Testis (tissue), 3 donors: Measurements from ENCODE around the gene PITRM1. TPM values are rescaled to one million over a fixed set of nuclear protein-coding genes. Genes with fewer than 3 reads are reported as not detected.

Experiments used
- DNase-seq: peaks from one replicate; pipeline ENCODE4 v3.0.0-alpha.2; 2019
- H3K27ac ChIP-seq, 2 donors: fragments of 200-600 bp; sonication (generic); one replicate each; pipeline ENCODE4 v1.5.1; 2019
- H3K27me3 ChIP-seq: fragments of 200-600 bp; sonication (generic); one replicate; pipeline ENCODE4 v1.5.1; 2019
- H3K36me3 ChIP-seq: fragments of 200-600 bp; sonication (generic); one replicate; pipeline ENCODE4 v1.5.1; 2017; ENCODE audit warnings: low read depth; ENCODE audit errors: missing control alignments
- H3K4me1 ChIP-seq: fragments of 200-600 bp; sonication (generic); one replicate; pipeline ENCODE4 v1.5.1; 2019
- H3K4me3 ChIP-seq, 2 donors: fragments of 200-600 bp; sonication (generic); one replicate each; pipeline ENCODE4 v1.5.1; 2017 to 2019
- H3K9me3 ChIP-seq: fragments of 200-600 bp; sonication (generic); one replicate; pipeline ENCODE4 v1.5.1; 2017
- POLR2A ChIP-seq: fragments of 450-650 bp; IDR thresholded peaks from one replicate; pipeline ENCODE4 v1.6.1; 2017; ENCODE audit warnings: antibody characterized with exemption, mild to moderate bottlenecking, moderate library complexity
- WGBS, 2 donors: methylation state at CpG; one replicate each; pipeline ENCODE4 v1.1.5; 2018; 5-methylcytosine and 5-hydroxymethylcytosine counted together
- intact Hi-C: fragments of 100-400 bp; cut with DNase I; formaldehyde crosslinking; loops from one replicate; pipeline ENCODE4 v1.15.1; 2023; ENCODE audit warnings: low total_unique reads
- polyA plus RNA-seq: library from polyadenylated mRNA; stranded (reverse); fragments of 350-450 nt; fragmentation: Illumina TruSeq; extraction: RNeasy Lipid Tissue Mini Kit (QIAGEN cat#74804); gene quantifications from one replicate; pipeline ENCODE4 v1.2.3, GENCODE V29; 2014; ENCODE audit warnings: low read depth, low replicate concordance; ENCODE audit not compliant: insufficient read depth
- total RNA-seq, 2 donors: library from RNA; depleted of rRNA; stranded (reverse); fragments of >200 nt; gene quantifications; one replicate each; pipeline ENCODE4 v1.2.3, GENCODE V29; 2016
- TF ChIP-seq, protein P1 (sequence below), 3 experiments: fragments of 450-650 bp in 2 of 3; fragments of 200-600 bp in 1 of 3; sonication (generic) in 1 of 3; IDR thresholded peaks; one replicate each; pipeline ENCODE4 v1.5.1; 2016 to 2019; ENCODE audit warnings: antibody characterized with exemption in 3 of 3, mild to moderate bottlenecking in 2 of 3, moderate library complexity in 1 of 3

PITRM1 gene
- total and polyA plus RNA-seq, 3 donors from 2014 or later: 109 to 162 (median 125) TPM

GRCh38 chr10:3129581-3130340 is 42.8 kb downstream of the PITRM1 start:
- Histone ChIP-seq H3K27ac (no peak overlapping the region), H3K4me1 (no peaks in the 10 kb centered on the region), H3K27me3 (no peaks in the 10 kb centered on the region), H3K36me3 (no peaks in the 10 kb centered on the region), H3K4me3 (no peak overlapping the region), H3K9me3 (no peaks in the 10 kb centered on the region)
- no peak for TF ChIP-seq POLR2A
- TF ChIP-seq, protein P1, sequence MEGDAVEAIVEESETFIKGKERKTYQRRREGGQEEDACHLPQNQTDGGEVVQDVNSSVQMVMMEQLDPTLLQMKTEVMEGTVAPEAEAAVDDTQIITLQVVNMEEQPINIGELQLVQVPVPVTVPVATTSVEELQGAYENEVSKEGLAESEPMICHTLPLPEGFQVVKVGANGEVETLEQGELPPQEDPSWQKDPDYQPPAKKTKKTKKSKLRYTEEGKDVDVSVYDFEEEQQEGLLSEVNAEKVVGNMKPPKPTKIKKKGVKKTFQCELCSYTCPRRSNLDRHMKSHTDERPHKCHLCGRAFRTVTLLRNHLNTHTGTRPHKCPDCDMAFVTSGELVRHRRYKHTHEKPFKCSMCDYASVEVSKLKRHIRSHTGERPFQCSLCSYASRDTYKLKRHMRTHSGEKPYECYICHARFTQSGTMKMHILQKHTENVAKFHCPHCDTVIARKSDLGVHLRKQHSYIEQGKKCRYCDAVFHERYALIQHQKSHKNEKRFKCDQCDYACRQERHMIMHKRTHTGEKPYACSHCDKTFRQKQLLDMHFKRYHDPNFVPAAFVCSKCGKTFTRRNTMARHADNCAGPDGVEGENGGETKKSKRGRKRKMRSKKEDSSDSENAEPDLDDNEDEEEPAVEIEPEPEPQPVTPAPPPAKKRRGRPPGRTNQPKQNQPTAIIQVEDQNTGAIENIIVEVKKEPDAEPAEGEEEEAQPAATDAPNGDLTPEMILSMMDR (IDR thresholded peaks at IDR 0.05): no peak
- intact Hi-C loops: no loop called here
- no peak for DNase-seq
- WGBS, 2 donors: 90 to 98% methylated on average over 5 to 40 of the region's 40 CpGs

- Histone ChIP-seq H3K27ac (no peak overlapping the region), H3K27me3 (no peaks in the 10 kb centered on the region), H3K4me1 (no peaks in the 10 kb centered on the region), H3K36me3 (no peaks in the 10 kb centered on the region), H3K4me3 (no peak overlapping the region), H3K9me3 (no peaks in the 10 kb centered on the region)
- 93 to 95% methylated on average over 22 to 24 of the region's 24 CpGs for WGBS, 2 donors
- intact Hi-C loops: no loop called here
- TF ChIP-seq POLR2A: no peak
- TF ChIP-seq, protein P1 (IDR thresholded peaks at IDR 0.05): no peak
- no peak for DNase-seq
Measured at GRCh38 chr10:3128379-3129130, 44.0 kb downstream of the PITRM1 start.

DNA sequence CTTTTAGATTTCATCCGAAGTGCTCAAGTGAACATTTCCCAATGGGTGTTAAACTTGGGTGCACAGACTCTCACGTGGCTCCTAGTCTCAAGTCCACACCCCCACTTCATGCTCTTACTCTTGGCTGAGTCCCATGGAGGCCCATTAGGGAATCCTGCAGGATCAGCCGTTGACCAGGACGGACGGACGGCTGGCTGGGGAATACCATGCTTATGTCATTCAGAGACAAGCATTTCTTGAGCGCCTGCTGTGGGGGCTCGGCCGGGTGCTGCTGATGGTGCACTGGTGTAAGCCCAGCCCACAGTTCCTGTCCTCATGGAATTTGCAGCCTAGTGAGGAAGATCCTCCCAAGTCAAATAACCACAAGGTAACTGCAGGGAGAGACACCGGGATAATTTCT is 44.7 kb downstream of the PITRM1 start:
- no peak for TF ChIP-seq POLR2A
- TF ChIP-seq, protein P1 (IDR thresholded peaks at IDR 0.05): no peak
- Histone ChIP-seq H3K4me3 (no peak overlapping the region), H3K27ac (no peak overlapping the region), H3K4me1 (no peaks in the 10 kb centered on the region), H3K27me3 (no peaks in the 10 kb centered on the region), H3K9me3 (no peaks in the 10 kb centered on the region), H3K36me3 (no peaks in the 10 kb centered on the region)
- no peak for DNase-seq
- intact Hi-C loops: no loop called here
- WGBS, 2 donors: 92 to 97% methylated on average over 10 of the region's 10 CpGs

- 53 to 58% methylated on average over 17 to 25 of the region's 25 CpGs for WGBS, 2 donors
- Histone ChIP-seq H3K27me3 (no peaks in the 10 kb centered on the region), H3K9me3 (no peaks in the 10 kb centered on the region), H3K36me3 (no peaks in the 10 kb centered on the region), H3K4me3 (no peak overlapping the region), H3K27ac (no peak overlapping the region), H3K4me1 (no peaks in the 10 kb centered on the region)
- no peak for TF ChIP-seq POLR2A
- TF ChIP-seq, protein P1 (IDR thresholded peaks at IDR 0.05): no peak
- DNase-seq: no peak
- intact Hi-C loops: no loop called here
Measured at GRCh38 chr10:3126741-3127346, 45.7 kb downstream of the PITRM1 start.
